Hindlimb muscle (tissue), 1 donor: ENCODE data around the gene ZNF716. TPM values are rescaled to one million over a fixed set of nuclear protein-coding genes. Genes with fewer than 3 reads are reported as not detected.
"Not testable (repeated sequence)": the region's sequence is repeated elsewhere in the genome, so short reads cannot be mapped to it uniquely, and the experiment has no call there.

Experiments
- DNase-seq: peaks from one replicate; pipeline ENCODE4 v3.0.0-alpha.2; 2013
- polyA plus RNA-seq: library from polyadenylated mRNA; unstranded; fragments of 120-200 nt; gene quantifications from one replicate; pipeline ENCODE4 v1.2.1, GENCODE V29; 2013; ENCODE audit not compliant: insufficient read length

ZNF716 gene
- polyA plus RNA-seq, result not detected

GRCh38 chr7:57449904-57450303, at the start of gene ZNF716:
ZNF716 (plus strand) TSS chr7:57450177; CDS start chr7:57450289, 112 bp downstream.
- no peak for DNase-seq

- no peak for DNase-seq
Observed at GRCh38 chr7:57400531-57401155, 49.3 kb upstream of the ZNF716 start.

GRCh38 chr7:57403051-57403450, 46.9 kb upstream of the ZNF716 start:
- DNase-seq, result not testable (repeated sequence)

GRCh38 chr7:57403601-57404342, 46.2 kb upstream of the ZNF716 start:
- DNase-seq, result no peak

GRCh38 chr7:57404343-57404966, 45.5 kb upstream of the ZNF716 start:
- no peak for DNase-seq

GRCh38 chr7:57404967-57405421, 45.0 kb upstream of the ZNF716 start:
- DNase-seq, result no peak

GRCh38 chr7:57407125-57407524, 42.9 kb upstream of the ZNF716 start:
- no peak for DNase-seq

GRCh38 chr7:57412168-57412567, 37.8 kb upstream of the ZNF716 start:
- no peak for DNase-seq

GRCh38 chr7:57412618-57413017, 37.4 kb upstream of the ZNF716 start:
- no peak for DNase-seq

GRCh38 chr7:57413529-57414398, 36.2 kb upstream of the ZNF716 start:
- no peak for DNase-seq

- DNase-seq, result no peak
Observed at GRCh38 chr7:57414415-57414814, 35.6 kb upstream of the ZNF716 start.

GRCh38 chr7:57414852-57415251, 35.1 kb upstream of the ZNF716 start:
- DNase-seq, result no peak

- no peak for DNase-seq
Observed at GRCh38 chr7:57415326-57415725, 34.7 kb upstream of the ZNF716 start.

- no peak for DNase-seq
Observed at GRCh38 chr7:57415730-57416129, 34.2 kb upstream of the ZNF716 start.

- DNase-seq, result no peak
Observed at GRCh38 chr7:57416601-57417358, 33.2 kb upstream of the ZNF716 start.

GRCh38 chr7:57417736-57418135, 32.2 kb upstream of the ZNF716 start:
- DNase-seq, result no peak

- DNase-seq, result no peak
Observed at GRCh38 chr7:57423768-57424167, 26.2 kb upstream of the ZNF716 start.

GRCh38 chr7:57424515-57425238, 25.3 kb upstream of the ZNF716 start:
- no peak for DNase-seq

GRCh38 chr7:57425239-57425944, 24.6 kb upstream of the ZNF716 start:
- DNase-seq, result no peak

- DNase-seq, result no peak
Observed at GRCh38 chr7:57425969-57426628, 23.9 kb upstream of the ZNF716 start.
